HCT116 (cell line): ENCODE results near the gene SAMHD1. TPM values are rescaled to one million over a fixed set of nuclear protein-coding genes. Genes with fewer than 3 reads are reported as not detected.

ENCODE experiments used
- ATAC-seq: fragments of 200-7000 bp; cut with Tn5 transposase; 2 replicates; pipeline ENCODE4 v1.9.1; 2020; ENCODE audit warnings: mild to moderate bottlenecking, moderate library complexity
- BruUV-seq: library from RNA; stranded (reverse); fragments of 400-500 nt; replicated peaks from 2 replicates; lab custom pipeline; 2021; lab: Mats Ljungman, UMichigan
- CTCF ChIA-PET: fragments of 300-600 bp; sonication (Branson Sonifier 250); formaldehyde crosslinking; loops from one replicate; lab custom pipeline; 2021; ENCODE audit warnings: antibody characterized with exemption; lab: Charles Lee
- POLR2A ChIA-PET: fragments of 300-600, 350-600 bp; sonication (Branson Sonifier 250); formaldehyde crosslinking; loops from one replicate; lab custom pipeline; 2021; ENCODE audit warnings: antibody characterized with exemption; lab: Charles Lee
- RAD21 ChIA-PET, 2 experiments: fragments of 300-600 bp; sonication (Branson Sonifier 250); formaldehyde crosslinking; loops; one replicate each; lab custom pipeline; 2023; ENCODE audit warnings: low total read pairs in 2 of 2; ENCODE audit not compliant: uncharacterized antibody in 2 of 2, unreplicated experiment in 2 of 2, low non-redundant PET in 1 of 2; lab: Charles Lee
- DNase-seq: peaks from one replicate; pipeline ENCODE4 v3.0.0-alpha.2; 2010; ENCODE audit warnings: low read depth, low spot score
- H2AFZ ChIP-seq: fragments of 200-600 bp; shearing (Covaris generic), sonication (generic); 2 replicates; pipeline ENCODE4 v1.6.1; 2017; ENCODE audit warnings: low read depth, mixed run types, mixed read lengths, antibody characterized with exemption, low read length; ENCODE audit not compliant: poor library complexity, severe bottlenecking
- H3K27ac ChIP-seq: 2 replicates; pipeline ENCODE4 v1.5.1; 2012; ENCODE audit warnings: low read depth, low read length
- H3K27me3 ChIP-seq: fragments of 200-600 bp; sonication (generic); 2 replicates; pipeline ENCODE4 v1.6.1; 2016; ENCODE audit warnings: mixed run types, low read length, mixed read lengths; ENCODE audit not compliant: insufficient read depth
- H3K36me3 ChIP-seq, 2 experiments: fragments of 200-500 bp in 1 of 2; fragments of 200-600 bp in 1 of 2; sonication (Bioruptor generic) in 1 of 2; sonication (generic) in 1 of 2; 2 replicates each; pipeline versions ENCODE4 v1.5.1 to v1.6.1; 2014 to 2016; ENCODE audit warnings: low read length in 2 of 2, inconsistent platforms in 1 of 2, mixed read lengths in 1 of 2, mixed run types in 1 of 2; ENCODE audit not compliant: insufficient read depth in 2 of 2, control insufficient read depth in 1 of 2
- H3K4me1 ChIP-seq, 2 experiments: fragments of 200-600 bp in 1 of 2; sonication (generic) in 1 of 2; 2 replicates each; pipeline versions ENCODE4 v1.5.1 to v1.6.1; 2012 to 2017; ENCODE audit warnings: low read length in 2 of 2, inconsistent platforms in 1 of 2, mild to moderate bottlenecking in 1 of 2, mixed read lengths in 1 of 2, mixed run types in 1 of 2, moderate library complexity in 1 of 2; ENCODE audit not compliant: insufficient read depth in 2 of 2, control insufficient read depth in 1 of 2
- H3K4me2 ChIP-seq: fragments of 200-600 bp; sonication (generic); 2 replicates; pipeline ENCODE4 v1.6.1; 2017; ENCODE audit warnings: mixed run types, low read length, mixed read lengths
- H3K4me3 ChIP-seq, 2 experiments: fragments of 200-600 bp in 1 of 2; sonication (generic) in 1 of 2; replicated peaks in 1 of 2; 2 replicates each; pipeline ENCODE4 v1.5.1; 2011 to 2016; ENCODE audit warnings: low read length in 2 of 2, control low read depth in 1 of 2, low read depth in 1 of 2, mild to moderate bottlenecking in 1 of 2, mixed read lengths in 1 of 2, mixed run types in 1 of 2
- H3K79me2 ChIP-seq: fragments of 200-600 bp; sonication (generic); 2 replicates; pipeline ENCODE4 v1.6.1; 2017; ENCODE audit warnings: mild to moderate bottlenecking, mixed run types, low read length, moderate library complexity, mixed read lengths; ENCODE audit not compliant: insufficient read depth
- H3K9ac ChIP-seq: fragments of 200-600 bp; sonication (generic); 2 replicates; pipeline ENCODE4 v1.6.1; 2016; ENCODE audit warnings: low read length, mixed read lengths
- H3K9me2 ChIP-seq: fragments of 200-600 bp; sonication (generic), shearing (Covaris generic); 2 replicates; pipeline ENCODE4 v1.6.1; 2017; ENCODE audit warnings: mixed run types, mild to moderate bottlenecking, moderate library complexity; ENCODE audit not compliant: insufficient read depth
- H3K9me3 ChIP-seq, 2 experiments: fragments of 200-500 bp in 1 of 2; fragments of 200-600 bp in 1 of 2; sonication (Bioruptor generic) in 1 of 2; sonication (generic) in 1 of 2; 2 replicates each; pipeline ENCODE4 v1.6.1; 2014 to 2017; ENCODE audit warnings: low read length in 2 of 2, mixed read lengths in 2 of 2, inconsistent platforms in 1 of 2, low read depth in 1 of 2, mild to moderate bottlenecking in 1 of 2, mixed run types in 1 of 2, moderate library complexity in 1 of 2; ENCODE audit not compliant: control insufficient read depth in 1 of 2, insufficient read depth in 1 of 2
- H4K20me1 ChIP-seq: fragments of 200-600 bp; sonication (generic), shearing (Covaris generic); 2 replicates; pipeline ENCODE4 v1.6.1; 2017; ENCODE audit warnings: mixed run types, mild to moderate bottlenecking, moderate library complexity; ENCODE audit not compliant: insufficient read depth
- ATF3 ChIP-seq: IDR thresholded peaks from 2 replicates; pipeline ENCODE4 v1.6.1; 2012
- CBX3 ChIP-seq: IDR thresholded peaks from 2 replicates; pipeline ENCODE4 v1.6.1; 2012; ENCODE audit warnings: low read depth
- CTCF ChIP-seq, 3 experiments: fragments of 200-600 bp in 1 of 3; sonication (generic) in 1 of 3; IDR thresholded peaks in 2 of 3; conservative IDR thresholded peaks in 1 of 3; 2 replicates each; pipeline ENCODE4 v1.5.1; 2012 to 2017; ENCODE audit warnings: low read depth in 2 of 3, low read length in 2 of 3, antibody characterized with exemption in 1 of 3, borderline replicate concordance in 1 of 3, control low read depth in 1 of 3, mild to moderate bottlenecking in 1 of 3, mixed read lengths in 1 of 3, mixed run types in 1 of 3, moderate library complexity in 1 of 3; ENCODE audit not compliant: insufficient read depth in 1 of 3
- JUND ChIP-seq: IDR thresholded peaks from 2 replicates; pipeline ENCODE4 v1.6.1; 2012
- MAX ChIP-seq: IDR thresholded peaks from 2 replicates; pipeline ENCODE4 v1.6.1; 2012
- POLR2A ChIP-seq: IDR thresholded peaks from 2 replicates; pipeline ENCODE4 v1.7.0; 2011; ENCODE audit warnings: borderline replicate concordance; ENCODE audit not compliant: insufficient read depth, insufficient read length; ENCODE audit errors: extremely low read depth
- POLR2AphosphoS5 ChIP-seq: IDR thresholded peaks from 2 replicates; pipeline ENCODE4 v1.6.1; 2011; ENCODE audit warnings: mild to moderate bottlenecking, low read depth, low read length, moderate library complexity
- RAD21 ChIP-seq: IDR thresholded peaks from 2 replicates; pipeline ENCODE4 v1.6.1; 2012; ENCODE audit warnings: low read depth, mild to moderate bottlenecking
- REST ChIP-seq: IDR thresholded peaks from 2 replicates; pipeline ENCODE4 v1.6.1; 2012; ENCODE audit warnings: low read depth
- SRF ChIP-seq: IDR thresholded peaks from 2 replicates; pipeline ENCODE4 v1.6.1; 2012; ENCODE audit warnings: low read depth
- TCF7L2 ChIP-seq: IDR thresholded peaks from 2 replicates; pipeline ENCODE4 v1.7.0; 2011; ENCODE audit warnings: borderline replicate concordance, inconsistent platforms; ENCODE audit not compliant: insufficient read depth, insufficient read length; ENCODE audit errors: extremely low read depth
- YY1 ChIP-seq: IDR thresholded peaks from 2 replicates; pipeline ENCODE4 v1.6.1; 2011; ENCODE audit warnings: low read length, low read depth, moderate library complexity, mild to moderate bottlenecking; ENCODE audit not compliant: insufficient replicate concordance; ENCODE audit errors: extremely low read depth
- ZBTB33 ChIP-seq: IDR thresholded peaks from 2 replicates; pipeline ENCODE4 v1.6.1; 2011; ENCODE audit warnings: mild to moderate bottlenecking, low read length, moderate library complexity; ENCODE audit not compliant: insufficient replicate concordance; ENCODE audit errors: extremely low read depth
- ZNF274 ChIP-seq: fragments of 200-500 bp; sonication (Bioruptor generic); IDR thresholded peaks from 2 replicates; pipeline ENCODE4 v1.6.1; 2014; ENCODE audit warnings: mild to moderate bottlenecking, low read depth, low read length, inconsistent platforms
- intact Hi-C: fragments of 100-400 bp; cut with micrococcal nuclease; formaldehyde crosslinking; loops from 2 replicates; pipeline ENCODE4 v1.10.0; 2022
- total RNA-seq: library from RNA; stranded (reverse); gene quantifications from one replicate; pipeline ENCODE4 v1.2.1, GENCODE V29; 2021; ENCODE audit not compliant: unreplicated experiment

SAMHD1 gene
- total RNA-seq, 1 experiment from 2014 or later: 21.4 TPM

GRCh38 chr20:36880741-36881250, 70.7 kb downstream of the SAMHD1 start:
- RAD21 ChIA-PET: no interaction called here
- CTCF ChIA-PET: no interaction called here
- intact Hi-C loops: loop anchor here (10.0 kb wide), 1 partner anchor 266 kb away; no protein-coding TSS in a partner anchor

More at GRCh38 chr20:36880741-36881250, 70.7 kb downstream of the SAMHD1 start:
- ATAC-seq (no peak), DNase-seq (no peak)
- BruUV-seq: no TSS peak
- H3K4me1 ChIP-seq: peaks cover 10 to 22% of the 10 kb centered on the region in 2 experiments
- H3K79me2 ChIP-seq: no peaks in the 10 kb centered on the region
- no peaks in the 10 kb centered on the region for H3K9me3 ChIP-seq
- H3K9me2 ChIP-seq: no peaks in the 10 kb centered on the region
- H3K4me2 ChIP-seq: no peak overlapping the region
- H3K36me3 ChIP-seq: no peaks in the 10 kb centered on the region
- no peaks in the 10 kb centered on the region for H3K27me3 ChIP-seq
- H3K9ac ChIP-seq: no peak overlapping the region
- H3K4me3 ChIP-seq: no peak overlapping the region
- no peak overlapping the region for H2AFZ ChIP-seq
- TF ChIP-seq SRF: no peak
- TF ChIP-seq REST: no peak
- TF ChIP-seq YY1: no peak
- TF ChIP-seq ZNF274: no peak
- TF ChIP-seq POLR2AphosphoS5: no peak
- TF ChIP-seq MAX: no peak
- no peak for TF ChIP-seq CBX3
- no peak for TF ChIP-seq JUND
- TF ChIP-seq CTCF (IDR thresholded peaks at IDR 0.05 in 2 of 3, conservative IDR thresholded peaks at IDR 0.05 in 1 of 3; ENCODE audit: borderline replicate concordance in 1 of 3, insufficient read depth in 1 of 3, low read depth in 2 of 3, low read length in 2 of 3): no peak
- TF ChIP-seq RAD21: no peak
- no peak for TF ChIP-seq ZBTB33
- no peak for TF ChIP-seq ATF3
- no peak for TF ChIP-seq TCF7L2
- TF ChIP-seq POLR2A: no peak
- no peak overlapping the region for H3K27ac ChIP-seq
- POLR2A ChIA-PET: no interaction called here
- no peaks in the 10 kb centered on the region for H4K20me1 ChIP-seq
